GM19099 (cell line): ENCODE results near the gene MTIF3.
A peak's percentile ranks its signal among the peaks of the same experiment; 100 is the strongest.

Experiments
- POLR2A ChIP-seq: IDR thresholded peaks from 3 replicates; pipeline ENCODE4 v1.6.1; 2011; ENCODE audit warnings: low read depth; ENCODE audit not compliant: insufficient read length; ENCODE audit errors: extremely low read depth

MTIF3 gene

GRCh38 chr13:27432611-27433210 lies 17.7 kb downstream of the MTIF3 start:
- TF ChIP-seq POLR2A = no peak

DNA sequence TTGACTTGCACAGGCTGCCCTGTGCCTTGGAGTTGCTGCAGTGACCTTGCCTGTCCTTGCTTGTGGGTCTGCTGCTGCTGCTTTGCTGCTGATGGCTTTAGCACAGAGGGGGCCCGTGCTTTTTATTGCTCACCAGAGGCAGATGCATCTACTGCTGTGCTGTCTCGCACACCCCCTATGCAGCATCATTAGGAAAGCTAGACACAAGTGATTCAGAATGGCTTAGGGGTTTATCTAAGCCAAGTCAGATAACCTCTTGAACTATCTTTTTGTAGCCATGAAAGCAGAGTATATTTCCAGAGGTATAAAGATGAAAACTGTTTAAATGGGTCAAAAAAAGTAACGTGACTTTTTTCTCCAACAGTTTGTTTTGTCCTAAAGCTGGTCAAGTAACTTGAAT lies 18.2 kb downstream of the MTIF3 start:
- no peak for TF ChIP-seq POLR2A

DNA sequence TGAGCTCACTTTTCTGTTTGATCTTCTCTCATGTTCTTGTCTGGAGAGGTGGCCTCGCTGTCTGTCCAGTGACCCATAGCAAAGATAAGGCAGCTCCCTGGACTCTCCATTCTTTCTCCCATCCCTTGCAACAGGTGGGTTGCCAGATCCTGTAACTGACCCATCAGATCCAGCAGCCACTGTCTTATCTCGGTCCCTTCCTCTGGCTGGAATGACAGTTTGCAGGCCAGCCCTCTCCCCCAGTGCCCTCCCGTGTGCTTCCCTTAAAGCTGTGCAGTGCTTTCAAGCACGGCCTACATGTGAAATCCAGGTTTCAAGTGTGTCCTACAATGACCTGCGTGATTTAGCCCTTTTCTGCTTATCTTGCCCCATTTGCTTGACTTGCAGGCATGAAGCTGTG lies 22.2 kb downstream of the MTIF3 start:
- TF ChIP-seq POLR2A = no peak

DNA sequence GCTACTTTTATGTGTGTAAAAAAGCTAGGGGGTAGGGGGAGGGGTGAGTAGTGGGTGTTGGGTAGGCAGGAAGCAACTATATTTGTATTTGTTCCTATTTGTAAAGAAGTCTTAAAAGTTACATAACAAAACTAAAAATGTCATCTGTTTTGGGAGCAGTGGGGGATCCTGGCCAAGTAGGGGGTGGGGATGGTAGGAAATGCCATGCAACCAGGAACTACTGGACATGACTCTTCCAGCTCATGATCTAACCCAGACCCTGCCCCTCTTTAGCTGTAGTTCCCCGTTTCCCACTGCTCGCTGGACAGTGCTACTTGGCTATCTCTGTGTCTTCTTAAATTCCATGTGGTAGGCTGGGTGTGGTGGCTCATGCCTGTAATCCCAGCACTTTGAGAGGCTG lies 22.7 kb downstream of the MTIF3 start:
- TF ChIP-seq POLR2A = no peak

DNA sequence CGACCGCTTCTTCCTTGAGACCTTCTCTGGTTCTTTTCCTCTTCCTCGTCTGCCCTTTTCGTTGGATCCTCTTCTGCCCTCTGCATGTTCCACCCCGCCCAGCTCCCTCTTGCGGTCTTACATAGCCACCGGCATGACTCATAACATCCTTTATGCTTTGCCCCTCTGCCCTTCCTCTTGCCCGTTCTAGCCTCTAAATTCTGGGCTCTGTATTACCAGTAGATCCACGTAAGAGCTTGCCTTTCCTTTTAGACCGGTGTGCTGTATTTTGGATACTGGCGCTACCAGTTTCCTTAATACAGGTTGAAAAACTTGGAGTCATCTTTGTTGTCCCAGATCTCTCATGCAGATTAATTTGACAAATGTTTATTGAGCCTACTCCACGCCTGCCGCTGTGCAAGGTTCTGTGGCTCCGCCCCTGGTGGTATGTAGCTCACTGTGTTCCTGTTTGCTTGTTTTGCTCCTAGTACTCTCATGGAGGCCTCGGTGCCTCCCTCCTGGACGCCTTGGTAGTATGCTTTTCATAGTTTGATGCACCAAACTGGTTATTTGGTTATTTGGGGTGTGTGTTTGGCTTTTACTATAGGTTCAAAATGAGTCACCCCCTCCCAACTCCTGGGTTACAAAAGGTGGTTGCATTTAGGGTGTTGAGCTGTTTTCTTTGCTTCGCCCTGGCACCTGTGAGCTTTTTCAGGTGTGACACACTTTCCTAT lies 24.3 kb downstream of the MTIF3 start:
- peak; percentile 17 for TF ChIP-seq POLR2A

DNA sequence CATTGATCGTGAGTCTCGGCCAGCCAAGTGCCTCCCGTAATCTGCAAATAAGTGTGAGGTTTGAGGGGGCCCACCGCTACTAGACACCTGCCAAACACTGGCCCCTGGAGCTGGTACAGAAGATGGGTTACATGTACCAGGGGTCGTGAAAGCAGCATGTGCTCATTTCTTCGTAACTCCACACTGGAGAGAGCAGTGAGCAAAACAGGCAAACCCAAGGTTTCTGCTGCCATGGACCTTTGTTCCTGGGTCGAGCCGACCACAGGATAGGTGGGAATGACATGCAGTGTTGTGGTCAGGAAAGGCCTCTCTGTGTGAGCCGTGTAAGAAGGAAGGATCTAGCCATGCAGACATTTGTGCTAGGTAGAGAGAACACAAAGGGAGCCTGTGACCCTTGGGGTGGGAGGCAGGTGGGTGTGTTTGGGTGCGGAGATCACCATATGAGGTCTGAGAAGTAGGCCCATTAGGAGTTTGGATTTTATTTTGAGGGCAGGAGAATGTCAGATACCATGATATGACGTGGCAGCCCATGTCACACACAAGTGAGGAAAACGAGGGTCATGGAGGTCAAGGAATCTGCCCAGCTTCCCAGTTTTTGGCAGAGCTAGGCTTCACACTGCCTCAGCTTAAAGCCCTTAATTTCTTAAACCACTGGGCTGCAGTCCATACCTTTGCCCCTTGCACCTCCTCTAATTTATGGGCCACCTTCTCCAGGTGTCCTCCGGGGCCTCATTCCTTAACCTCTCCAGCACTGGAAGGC lies 25.0 kb downstream of the MTIF3 start:
- TF ChIP-seq POLR2A = no peak

GRCh38 chr13:27424246-27425157 lies 25.9 kb downstream of the MTIF3 start, which contains the start of gene GTF3A:
Gene GTF3A (plus strand): TSS chr13:27424619.
- peak; percentile 97 for TF ChIP-seq POLR2A

GRCh38 chr13:27423333-27423732 lies 27.0 kb downstream of the MTIF3 start:
- no peak for TF ChIP-seq POLR2A

DNA sequence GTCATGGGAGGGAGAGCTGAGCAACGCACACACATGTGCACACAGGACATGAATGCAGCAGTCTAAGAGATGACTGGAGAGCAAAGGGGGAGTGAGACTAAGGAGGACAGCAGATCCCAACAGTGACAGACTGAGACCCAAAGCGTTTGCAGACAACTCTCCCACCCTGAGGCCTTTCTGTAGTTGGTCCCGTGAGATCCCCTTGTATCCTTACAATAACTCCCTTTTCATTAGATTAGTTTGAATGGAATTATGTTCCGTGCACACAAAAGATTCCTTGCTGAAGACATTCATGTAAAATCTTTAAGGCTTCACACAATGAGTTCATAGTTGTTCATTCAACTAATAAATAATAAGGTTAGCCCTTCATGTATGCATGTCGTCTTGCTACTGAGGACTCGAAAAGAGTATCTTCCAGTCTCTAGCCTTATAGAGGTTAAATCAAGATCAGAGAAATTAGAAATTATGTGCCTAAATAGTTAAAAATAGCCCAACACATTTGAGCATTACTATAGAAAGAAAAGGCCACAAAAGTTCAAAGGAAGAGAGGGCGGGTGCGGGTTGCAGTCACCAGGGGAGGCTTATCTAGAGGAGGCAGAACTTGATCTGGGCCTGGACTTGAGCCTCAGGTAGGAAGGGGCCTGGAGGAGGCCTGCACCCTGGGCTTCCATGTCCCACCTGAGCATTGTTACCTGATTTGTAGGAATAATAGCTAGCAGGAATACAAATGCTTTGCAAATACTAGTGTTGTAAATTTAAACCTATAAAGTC lies 29.1 kb downstream of the MTIF3 start:
- TF ChIP-seq POLR2A = no peak

- TF ChIP-seq POLR2A = no peak
Measured at GRCh38 chr13:27419328-27419727, 31.0 kb downstream of the MTIF3 start.

- no peak for TF ChIP-seq POLR2A
Measured at GRCh38 chr13:27415116-27415515, 35.2 kb downstream of the MTIF3 start.

- no peak for TF ChIP-seq POLR2A
Measured at GRCh38 chr13:27411341-27411740, 39.0 kb downstream of the MTIF3 start.

DNA sequence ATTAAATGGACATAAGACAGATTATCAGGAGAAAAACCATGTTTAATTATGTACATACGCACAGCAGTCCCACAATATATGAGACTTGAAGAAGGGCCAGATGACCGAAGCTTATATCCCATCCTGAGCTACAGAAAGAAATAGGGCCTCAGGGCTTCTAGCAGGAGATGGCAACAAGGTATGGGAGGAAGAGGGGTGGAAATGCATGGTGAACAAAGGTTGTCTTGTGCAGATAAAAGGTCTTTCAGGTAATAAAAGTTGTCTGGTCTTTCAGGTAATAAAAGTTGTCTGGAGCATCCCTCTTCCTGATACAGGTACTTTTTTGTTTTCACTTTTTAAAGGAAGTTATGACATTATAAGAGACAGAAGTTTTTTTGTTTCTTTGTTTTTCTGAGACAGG lies 41.4 kb downstream of the MTIF3 start:
- no peak for TF ChIP-seq POLR2A

- no peak for TF ChIP-seq POLR2A
Measured at GRCh38 chr13:27408074-27408473, 42.3 kb downstream of the MTIF3 start.

DNA sequence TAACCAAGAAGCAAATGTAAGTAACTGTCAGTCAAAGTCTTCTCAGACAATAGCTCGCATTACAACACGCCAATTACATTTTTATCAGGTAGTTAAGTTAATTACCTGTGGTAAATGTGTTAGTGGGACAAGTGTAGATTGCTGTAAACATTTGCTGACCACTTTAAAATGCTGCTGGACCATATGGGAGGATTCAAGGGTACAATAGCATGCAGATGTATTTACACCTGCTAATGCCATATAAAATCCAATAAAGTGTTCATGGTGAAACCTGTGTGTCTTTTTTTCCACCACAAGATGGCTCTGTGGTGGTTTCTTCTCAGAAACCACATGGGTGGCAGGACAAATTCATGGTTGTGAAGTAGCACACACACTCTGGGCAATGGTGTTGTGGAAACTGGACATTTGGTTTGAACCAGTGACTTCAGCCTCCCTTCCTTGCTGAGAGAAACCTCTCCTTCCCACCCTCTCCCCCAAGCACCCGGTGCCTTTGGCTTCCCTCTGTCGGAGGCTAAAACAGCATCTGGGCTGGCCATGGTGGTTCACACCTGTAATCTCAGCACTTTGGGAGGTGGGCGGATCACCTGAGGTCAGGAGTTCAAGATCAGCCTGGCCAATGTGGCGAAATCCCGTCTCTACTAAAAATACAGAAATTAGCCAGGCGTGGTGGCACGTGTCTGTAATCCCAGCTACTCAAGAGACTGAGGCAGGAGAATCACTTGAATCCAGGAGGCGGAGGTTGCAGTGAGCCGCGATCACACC lies 44.0 kb downstream of the MTIF3 start:
- TF ChIP-seq POLR2A = no peak
